RPMI8226 (cell line): ENCODE measurements around the gene OPA3.

Experiments used
- DNase-seq: peaks from one replicate; pipeline ENCODE4 v3.0.0-alpha.2; 2015

OPA3 gene

DNA sequence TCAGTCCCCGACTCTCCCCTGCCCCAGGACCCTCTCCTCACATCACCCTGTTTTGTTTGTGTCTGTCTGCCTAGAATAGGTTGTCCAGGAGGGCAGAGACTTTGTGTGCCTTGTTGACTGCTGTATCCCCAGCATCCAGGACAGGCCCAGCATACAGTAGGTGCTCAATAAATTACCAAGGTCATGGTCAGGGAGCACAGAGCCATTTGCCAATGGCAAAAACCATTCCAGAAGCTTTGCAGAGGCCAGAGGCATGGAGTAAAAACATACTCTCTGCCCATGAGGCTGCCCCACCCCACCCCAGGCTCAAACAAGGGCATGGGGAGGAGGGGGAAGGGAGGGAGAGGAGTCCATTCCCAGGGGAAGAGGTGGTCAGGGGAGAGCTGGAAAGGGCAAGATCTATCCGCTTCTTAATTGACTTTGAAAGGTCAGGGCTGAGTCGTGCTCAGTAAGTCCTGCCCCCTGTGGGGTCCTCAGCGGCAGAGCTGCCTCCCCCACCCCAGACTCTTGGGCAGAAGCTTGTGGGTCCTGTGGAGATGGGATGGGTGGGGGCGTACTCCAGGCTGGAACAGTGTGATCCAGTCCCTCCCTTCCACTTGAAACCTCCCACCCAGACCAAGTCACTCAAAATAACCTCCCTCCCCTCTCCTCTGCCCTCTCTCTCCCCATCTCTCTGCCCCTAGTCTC is 13.0 kb upstream of the OPA3 start:
- DNase-seq: no peak

DNA sequence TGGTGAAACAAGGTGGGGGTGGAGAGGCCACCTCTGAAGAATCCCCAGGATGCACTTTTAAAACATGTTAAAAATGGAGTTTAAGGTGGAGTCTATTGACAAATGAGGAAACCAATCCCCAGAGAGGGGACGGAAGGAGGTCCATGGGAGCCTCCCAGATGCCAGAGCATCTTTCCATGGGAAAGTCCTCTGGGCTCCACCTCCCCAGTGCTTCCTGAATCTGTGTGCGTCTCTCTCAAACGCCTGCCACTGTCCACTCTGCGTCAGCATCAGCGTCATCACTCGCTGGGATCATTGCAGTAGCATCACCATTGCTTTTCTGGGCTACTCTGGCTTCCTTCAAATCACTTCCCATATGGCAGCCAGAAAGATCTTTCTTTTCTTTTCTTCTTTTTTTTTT is 11.2 kb upstream of the OPA3 start:
- DNase-seq: no peak

DNA sequence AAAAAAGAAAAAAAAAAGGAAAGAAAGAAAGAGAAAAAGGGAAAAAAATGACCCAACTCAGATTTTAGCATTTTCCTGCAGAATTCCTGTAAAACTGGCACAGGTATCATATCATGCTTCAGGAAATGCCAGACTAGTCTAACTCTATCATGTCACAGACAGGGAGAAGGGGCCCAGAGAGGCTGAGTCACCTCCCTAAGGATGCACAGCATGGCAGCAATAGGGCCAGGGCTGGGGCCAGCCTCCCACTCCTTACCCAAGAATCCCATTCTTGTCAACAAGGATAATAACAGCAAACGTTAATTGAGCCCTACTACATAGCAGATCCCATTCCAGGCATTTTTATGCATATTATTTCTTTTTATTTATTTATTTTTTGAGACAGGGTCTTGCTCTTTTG is 8.9 kb upstream of the OPA3 start:
- no peak for DNase-seq

DNA sequence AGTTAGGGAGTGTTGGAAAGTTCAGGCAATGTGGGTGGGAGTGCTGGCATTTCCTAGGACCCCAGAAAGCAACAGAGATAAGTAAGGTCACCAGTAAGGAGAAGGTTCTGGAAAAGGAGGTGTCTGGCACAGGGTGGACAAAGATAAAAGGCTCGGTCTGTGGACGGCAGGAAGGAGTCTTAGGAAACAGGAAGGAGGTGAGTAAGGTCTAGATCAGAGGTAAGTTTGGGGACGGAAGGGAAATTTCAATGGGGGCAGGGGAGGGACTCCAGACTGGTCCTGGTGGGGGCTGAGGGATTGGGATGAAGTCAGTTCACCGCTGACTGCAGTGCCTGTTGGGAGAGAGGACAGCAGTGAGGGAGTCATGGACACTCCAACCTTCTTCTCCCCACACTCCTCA is 7.8 kb upstream of the OPA3 start:
- no peak for DNase-seq

DNA sequence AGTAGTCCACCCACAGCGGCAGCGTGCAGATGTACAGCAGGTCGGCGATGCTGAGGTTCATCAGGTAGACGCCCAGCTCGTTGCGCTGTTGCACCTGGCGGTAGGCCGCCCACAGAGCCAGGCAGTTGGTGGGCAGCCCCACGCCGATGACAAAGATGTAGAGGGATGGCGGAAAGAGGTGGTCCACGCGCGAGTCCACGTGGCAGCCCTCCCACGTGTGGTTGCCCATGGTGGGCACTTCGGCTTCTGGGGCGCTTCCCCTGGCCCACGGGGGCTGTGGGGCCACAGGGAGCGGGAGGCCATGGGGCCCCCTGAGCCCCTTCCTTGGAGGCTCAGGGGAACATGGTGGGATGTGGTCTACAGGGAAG is 7.0 kb upstream of the OPA3 start:
- no peak for DNase-seq

DNA sequence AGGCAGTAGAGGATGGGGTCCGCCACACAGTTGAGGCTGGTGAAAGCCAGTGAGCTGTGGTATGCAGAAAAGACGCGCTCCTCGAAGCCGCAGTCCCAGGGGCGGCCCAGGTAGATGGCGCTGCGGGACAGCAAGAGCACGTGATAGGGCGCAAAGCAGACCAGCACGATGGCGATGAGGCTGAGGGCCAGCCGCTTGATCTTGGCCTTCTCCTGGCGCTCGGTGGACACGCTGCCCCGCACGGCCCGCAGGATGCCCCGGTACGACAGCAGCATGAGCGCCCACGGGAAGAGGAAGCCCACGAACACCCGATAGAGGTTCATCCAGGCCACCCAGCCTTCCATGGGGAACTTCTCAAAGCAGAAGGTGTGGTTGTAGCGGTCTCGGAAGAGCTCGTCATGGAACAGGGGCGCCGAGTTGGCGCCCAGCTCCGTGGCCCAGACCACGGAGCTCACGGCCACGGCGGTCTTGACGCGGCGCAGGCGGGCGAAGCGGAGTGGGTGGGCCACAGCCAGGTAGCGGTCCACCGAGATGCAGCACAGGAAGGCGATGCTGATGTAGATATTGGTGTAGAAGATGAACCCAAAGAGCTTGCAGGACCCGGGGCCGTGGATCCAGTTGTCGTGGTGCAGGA is 6.5 kb upstream of the OPA3 start:
- peak; percentile 79 for DNase-seq

DNA sequence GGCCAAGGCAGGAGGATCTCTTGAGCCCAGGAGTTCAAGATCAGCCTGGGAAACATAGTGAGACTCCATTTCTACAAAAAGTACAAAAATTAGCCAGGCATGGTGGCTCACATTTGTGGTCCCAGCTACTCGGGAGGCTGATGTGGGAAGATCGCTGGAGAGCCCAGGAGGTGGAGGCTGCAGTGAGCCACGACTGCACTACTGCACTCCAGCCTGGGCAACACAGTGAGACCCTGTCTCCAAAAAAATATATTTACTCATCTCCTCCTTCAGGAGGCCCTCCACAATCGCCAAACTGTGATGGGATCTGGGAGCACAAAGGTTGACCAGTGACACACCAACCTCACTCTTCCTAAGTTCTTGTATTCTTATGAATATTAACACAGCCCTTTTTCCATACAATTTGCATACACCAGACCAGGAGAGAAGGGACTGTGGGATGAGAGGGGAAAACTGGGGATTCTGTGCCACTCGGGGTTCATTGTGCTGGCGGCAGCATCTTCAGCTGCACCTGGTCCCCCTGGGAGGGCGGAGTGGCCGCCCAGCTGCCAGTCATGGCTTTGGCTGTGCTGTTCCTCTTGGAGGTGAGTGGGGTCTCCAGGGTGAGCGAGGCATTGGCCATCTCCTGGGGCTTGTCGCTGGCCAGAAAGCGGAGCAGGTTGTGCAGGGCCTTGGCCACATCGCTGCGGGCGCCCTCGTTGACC is 5.8 kb upstream of the OPA3 start:
- no peak for DNase-seq

DNA sequence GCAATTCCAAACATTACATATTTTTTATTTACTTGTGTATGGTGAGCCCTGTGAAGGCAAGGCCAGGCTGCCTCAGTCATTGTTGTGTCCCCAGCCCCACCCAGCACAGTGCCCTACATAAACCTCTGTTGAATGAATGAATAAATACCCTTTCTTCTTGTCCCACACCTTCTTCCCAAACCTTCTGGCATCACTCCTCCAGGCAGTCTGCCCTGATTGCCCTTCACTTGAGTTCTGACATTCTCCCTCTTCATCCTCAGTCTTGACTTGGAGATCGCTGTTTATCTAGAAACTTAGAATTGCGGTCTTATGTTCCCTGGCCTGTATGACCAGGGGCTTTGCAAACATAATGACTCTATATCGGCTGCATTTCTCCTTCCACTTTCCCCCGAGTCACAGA is 5.2 kb upstream of the OPA3 start:
- DNase-seq: no peak

DNA sequence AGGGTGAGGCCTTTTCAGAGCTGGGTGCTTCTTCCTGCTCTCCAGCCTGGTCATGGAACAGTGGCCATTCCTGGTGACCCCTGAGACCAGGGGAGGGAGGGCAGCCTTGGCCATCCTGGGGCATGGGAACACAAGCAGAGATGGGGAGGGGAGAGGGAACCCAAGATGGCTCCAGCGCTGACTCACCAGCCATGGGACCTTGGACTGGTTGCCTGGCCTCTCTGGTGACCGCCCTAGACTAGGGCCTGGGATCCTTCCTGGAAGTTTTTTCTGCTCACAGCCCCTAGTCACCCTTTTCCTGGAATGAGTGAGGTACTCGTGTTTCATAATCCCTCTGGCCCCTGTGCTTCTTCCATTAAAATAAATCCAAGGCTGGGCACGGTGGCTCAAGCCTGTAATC is 3.3 kb upstream of the OPA3 start:
- no peak for DNase-seq

DNA sequence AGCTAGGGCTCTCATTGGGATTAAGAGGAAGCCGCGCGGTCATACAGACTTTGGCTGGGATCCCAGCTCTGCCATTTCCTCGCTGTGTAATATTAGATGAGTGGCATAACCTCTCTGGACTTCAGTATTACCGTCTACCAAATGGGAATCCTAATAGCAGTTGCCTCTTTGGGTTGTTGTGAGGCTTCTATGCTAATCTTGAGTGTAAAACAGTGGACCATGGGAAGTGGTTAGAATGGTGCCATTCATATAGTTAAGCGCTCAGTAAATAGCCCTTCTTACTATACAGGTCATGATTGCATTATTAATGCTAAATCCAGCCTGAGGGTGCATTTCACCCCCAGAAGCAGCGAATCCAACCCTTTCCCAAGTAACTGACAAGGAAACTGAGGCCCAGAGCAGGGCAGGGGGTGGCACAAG is 566 bp upstream of the OPA3 start:
- DNase-seq: no peak

DNA sequence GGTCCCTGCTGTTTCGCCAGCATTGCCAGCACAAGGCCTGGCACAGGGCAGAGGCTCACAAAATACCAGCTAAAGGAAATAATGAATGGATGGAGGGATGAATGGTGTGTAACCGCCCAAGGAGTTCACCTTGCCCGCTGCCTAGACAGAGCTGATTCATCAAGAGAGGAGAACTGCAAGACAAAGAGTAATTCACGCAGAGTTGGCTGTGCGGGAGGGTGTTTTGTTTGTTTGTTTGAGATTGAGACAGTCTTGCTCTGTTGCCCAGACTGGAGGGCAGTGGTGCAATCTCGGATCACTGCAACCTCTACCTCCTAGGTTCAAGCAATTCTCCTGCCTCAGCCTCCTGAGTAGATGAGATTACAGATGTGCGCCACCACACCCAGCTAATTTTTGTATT is 3.0 kb downstream of the OPA3 start:
- DNase-seq: no peak

DNA sequence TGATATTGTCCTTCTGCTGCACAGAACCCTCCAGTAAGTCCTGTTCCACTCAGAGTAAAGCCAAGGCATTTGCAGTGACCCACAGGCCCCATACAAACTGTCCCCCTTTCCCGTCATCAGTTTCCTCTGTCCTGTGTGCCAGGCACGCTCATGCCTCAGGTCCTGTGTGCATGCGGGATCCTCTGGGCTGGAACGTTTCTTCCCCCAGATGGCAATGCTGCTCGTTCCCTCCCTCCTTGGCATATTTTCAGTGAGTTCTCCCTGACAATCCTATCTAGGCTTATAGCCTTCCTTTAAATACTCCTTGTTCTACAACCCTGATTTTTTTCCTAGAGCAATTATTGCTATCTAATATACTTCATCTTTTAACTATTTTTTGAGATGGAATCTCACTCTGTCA is 5.7 kb downstream of the OPA3 start:
- DNase-seq: no peak

DNA sequence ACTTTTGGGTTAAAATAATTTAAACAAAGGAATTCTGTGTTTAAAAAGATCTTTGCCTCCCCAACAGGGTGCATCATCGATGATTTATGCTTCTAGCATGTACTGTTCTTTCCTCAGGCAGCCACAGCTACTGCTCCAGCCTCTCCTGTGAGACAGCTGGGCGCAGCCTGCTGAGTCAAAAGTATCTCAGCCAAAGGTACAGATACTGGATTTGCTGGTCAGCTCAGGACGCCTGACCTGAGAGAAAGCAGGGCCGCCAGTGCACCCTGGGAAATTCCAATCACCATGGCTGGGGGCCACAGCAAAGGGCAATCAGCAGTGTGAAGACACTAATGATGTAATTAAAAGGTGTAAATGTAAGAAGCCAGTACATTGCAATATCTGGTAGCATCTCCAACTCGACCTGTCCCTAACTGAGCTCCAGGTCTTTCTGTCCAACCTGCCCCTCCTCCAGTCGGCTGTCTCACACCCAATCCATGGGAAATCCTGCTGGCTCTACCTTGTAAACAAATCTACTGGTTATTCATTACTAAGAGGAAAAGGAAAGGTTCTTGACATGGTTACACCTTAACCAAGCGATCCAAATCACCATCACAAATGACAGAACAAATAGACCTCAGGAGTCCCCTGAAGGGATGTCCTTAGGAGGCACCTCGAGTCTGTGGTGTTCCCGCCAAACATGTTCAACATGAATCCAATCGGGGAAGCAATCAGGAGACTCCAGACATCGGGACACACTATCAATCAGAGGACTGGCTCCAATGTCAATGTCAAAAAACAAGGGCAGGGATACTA is 7.3 kb downstream of the OPA3 start:
- peak; percentile 31 for DNase-seq

DNA sequence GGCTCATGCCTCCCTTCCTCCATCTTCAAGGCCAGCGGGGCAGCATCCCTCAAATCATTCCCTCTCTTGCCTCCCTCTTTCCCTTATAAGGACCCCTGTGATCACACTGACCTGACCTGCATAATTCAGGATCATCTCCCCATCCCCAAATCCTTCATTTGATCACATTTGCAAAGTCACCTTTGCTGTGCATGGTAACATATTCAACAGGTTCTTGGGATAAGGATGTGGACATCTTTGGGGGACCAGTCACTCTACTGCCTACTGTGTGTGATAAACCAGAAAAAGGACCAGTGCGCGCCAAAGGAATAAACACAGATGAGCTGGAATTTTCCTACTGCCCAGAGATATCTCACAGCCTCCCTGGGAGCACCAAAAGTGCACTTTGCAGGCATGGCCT is 7.9 kb downstream of the OPA3 start:
- DNase-seq: no peak

DNA sequence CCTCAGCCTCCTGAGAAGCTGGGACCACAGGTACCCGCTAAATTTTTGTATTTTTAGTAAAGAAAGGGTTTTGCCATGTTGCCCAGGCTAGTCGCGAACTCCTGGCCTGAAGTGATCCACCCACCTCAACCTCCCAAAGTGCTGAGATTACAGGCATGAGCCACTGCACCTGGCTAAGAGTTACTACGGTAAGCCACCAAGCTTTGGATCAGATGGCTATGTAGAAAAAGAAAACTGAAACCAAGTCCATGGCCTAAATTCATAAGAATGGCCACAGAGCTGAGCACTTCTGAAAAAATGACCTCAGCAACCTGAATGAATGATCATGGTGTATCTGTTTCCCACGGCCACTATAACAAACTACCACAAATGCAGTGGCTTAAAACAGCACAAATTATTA is 9.4 kb downstream of the OPA3 start:
- peak; percentile 52 for DNase-seq

DNA sequence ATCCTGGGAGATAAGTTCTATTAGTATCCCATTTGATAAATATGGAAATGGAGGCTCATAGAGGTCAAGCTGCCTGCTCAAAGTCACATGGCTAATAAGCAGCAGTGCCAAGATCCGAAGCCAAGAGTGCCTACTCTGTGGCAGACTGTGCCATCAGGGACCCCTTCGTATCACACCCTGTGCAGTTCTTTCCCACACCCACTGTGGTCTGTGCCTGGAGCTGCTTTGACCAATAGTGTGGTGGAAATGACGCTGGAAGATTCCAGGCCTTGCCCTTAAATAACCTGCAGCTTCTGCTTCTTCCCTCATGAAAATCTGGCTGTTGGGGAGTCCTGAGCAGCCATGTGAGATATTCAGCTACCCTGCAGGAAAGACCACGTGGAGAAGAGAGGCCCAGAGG is 10.1 kb downstream of the OPA3 start:
- no peak for DNase-seq

DNA sequence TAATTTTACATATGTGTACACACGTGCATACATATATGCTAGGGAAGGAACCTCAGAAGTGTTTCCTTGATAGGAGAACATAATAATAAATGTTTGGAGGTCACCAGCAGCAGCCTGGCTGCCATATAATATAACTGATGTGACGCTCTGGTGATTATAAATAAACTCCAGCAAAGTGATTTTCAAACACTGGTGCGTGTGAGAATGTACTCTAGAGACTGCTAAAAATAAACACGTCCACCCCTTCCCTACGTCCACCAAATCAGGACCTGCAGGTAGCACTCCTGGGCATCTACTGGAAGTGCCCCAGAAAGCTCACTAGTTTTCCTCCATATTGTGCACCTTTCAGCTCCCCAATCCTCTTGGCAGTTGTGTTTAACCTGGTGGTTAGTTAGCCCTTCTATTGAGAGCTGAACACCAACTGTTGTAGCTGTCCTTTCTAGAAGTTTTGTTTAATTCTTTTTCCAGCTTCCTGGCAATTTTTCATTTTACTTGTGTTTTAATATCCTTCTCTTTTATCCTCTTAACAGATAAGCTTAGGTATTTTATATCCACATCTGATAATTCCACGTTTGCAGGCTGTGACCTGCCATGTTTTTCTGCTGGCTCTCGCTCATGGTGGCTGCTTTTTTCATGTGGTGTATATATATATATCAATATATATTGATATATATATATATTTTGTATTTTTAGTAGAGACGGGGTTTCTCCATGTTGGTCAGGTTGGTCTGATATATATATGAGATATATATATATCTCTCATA is 13.0 kb downstream of the OPA3 start:
- no peak for DNase-seq

DNA sequence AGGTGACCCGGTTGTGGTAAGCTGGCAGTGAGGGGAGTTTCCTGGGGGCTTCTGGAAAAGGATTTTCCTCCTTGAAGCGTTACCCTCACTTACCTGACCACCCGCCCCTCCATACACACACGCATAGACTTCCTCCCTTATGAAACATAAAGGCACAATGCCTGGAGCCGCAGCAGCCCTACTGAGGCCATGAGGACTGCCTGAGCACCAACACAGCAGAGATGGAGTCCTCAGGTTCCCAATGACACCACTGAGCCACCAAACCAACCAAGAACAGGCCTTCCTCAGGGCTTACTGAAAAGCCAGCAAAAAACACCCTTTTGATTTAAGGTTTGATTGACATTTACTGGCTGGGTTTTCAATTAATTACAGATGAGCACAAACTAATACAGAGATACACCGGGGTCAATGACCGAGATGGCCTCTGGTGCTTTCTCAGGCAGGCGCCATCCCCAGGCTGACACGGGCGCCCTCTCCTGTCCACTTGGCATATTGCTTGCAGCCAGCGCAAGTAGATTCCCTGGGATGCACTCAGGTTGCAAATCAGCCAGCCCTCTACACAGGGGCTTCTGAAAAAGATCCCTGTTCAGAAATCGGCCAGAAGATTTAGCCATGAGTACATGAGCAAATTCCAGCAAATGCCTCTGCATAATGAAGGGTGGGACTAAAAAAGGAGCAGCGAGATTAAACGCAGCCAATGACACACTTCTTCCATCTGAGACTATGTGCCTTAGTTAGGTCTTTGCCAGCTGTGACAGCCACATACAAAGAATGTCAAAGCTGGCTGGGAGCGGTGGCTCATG is 14.8 kb downstream of the OPA3 start:
- peak; percentile 35 for DNase-seq

DNA sequence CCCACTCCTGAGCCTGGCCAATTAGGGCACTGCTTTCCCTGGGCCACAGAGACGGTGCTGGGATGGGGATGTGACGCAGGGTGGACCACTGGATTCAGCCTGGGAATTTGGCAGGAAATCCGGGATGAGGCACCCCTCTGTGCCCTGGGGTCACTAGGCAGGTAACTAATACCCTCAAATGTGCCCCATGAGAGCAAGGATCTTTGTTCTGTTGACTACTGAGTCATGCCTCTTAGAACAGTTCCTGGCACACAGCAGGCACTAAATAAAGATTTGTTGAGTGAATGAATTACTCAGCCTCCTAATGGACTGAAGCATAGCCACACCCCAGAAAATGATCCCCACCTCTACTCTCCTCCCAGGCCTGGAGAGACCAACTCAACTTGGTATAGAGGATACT is 15.9 kb downstream of the OPA3 start:
- no peak for DNase-seq

DNA sequence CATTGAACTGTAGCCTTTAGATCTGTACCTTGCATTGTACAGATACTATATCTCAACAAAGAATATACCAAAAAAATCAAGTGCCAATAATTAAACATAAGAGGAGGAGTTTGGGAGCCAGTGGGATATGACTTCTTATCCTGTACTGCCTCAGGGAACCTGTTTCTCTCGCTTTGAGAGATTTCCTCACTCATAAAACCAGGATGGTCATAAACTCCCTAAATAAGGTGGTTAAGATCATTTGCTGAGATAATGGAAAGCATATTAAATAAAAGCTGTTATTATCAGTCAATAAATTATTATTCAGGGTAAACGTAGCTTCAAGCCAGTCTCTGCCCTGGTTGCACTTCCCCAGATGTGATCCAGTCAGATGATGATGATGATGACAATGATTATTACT is 17.0 kb downstream of the OPA3 start:
- no peak for DNase-seq

DNA sequence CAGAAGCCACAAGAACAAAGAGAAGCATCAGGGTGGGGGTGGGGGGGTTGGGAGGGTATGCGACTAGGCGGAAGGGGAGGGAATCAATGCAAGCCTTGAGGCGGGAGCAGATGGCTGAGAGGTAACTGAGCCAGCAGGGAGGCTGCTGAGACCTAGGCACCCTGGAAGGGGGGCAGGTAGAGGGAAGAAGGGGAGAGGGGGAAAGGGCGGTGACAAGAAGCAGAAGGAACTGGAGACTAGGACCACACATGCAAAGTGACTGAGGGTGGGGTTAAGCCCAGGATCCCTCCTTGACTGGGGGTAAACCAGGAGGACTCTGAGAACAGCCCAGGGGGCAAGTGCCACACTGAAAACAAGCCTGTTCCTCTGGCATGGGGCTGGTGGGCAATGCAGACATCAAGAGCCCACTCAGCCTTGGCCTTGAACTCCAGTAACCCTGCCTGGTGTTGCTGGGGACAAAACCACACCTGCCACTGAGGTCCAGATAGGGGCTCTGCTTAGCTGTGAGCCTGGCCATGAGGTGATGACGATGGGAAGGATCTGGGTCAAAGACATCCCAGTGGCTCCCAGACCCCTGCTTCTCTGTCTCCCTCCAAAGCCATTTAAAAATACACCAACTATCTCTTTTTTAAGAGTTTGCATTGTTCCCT is 20.3 kb downstream of the OPA3 start:
- DNase-seq: no peak

DNA sequence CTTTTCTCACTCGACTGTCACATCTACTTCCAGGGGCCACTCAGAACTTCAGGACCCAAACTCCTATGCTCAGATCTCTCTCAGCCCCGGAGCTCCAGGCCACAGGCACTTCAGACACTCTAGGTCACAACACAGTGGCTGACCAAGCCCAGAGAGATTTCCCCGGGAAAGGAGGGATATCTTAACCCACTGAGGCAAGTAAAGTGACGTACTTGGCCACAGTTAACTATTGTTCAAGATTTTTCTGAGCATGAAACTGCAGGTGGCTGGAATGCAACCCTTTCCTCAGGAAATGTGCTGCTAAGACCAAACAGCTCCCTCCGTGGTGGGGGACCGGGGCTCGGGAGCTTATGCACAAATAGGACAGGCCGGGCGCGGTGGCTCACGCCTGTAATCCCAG is 23.9 kb downstream of the OPA3 start:
- DNase-seq: no peak
